Activated naive CD8-positive, alpha-beta T cell treated with anti-CD3 and anti-CD28 coated beads, Interleukin-2, amount 10 ng/mL, durations not matched to agents 7 days and 5 days (primary cell): ENCODE data around the gene AHI1. TPM values are rescaled to one million over a fixed set of nuclear protein-coding genes. Genes with fewer than 3 reads are reported as not detected.
"Not testable (repeated sequence)": the region's sequence is repeated elsewhere in the genome, so short reads cannot be mapped to it uniquely, and the experiment has no call there.

ENCODE experiments used
- ATAC-seq: fragments of 150-1000 bp; cut with Tn5 transposase; one replicate; pipeline ENCODE4 v1.10.0; 2021; ENCODE audit warnings: low read depth, moderate library complexity
- POLR2A ChIA-PET: fragments of 350-600 bp; sonication (Branson Sonifier 250); formaldehyde crosslinking; loops from one replicate; lab custom pipeline; 2021; ENCODE audit warnings: antibody characterized with exemption; lab: Charles Lee
- DNase-seq: peaks from one replicate; pipeline ENCODE4 v3.0.0; 2021
- H3K27ac Mint-ChIP-seq: one replicate; pipeline ENCODE4 v1.8.0; 2022; ENCODE audit warnings: mild to moderate bottlenecking, mixed read lengths
- H3K27me3 Mint-ChIP-seq: one replicate; pipeline ENCODE4 v1.8.0; 2022; ENCODE audit warnings: mild to moderate bottlenecking, moderate library complexity, mixed read lengths
- H3K36me3 Mint-ChIP-seq: one replicate; pipeline ENCODE4 v1.8.0; 2021; ENCODE audit warnings: mild to moderate bottlenecking, mixed read lengths
- H3K4me1 Mint-ChIP-seq: one replicate; pipeline ENCODE4 v1.8.0; 2021; ENCODE audit warnings: mixed read lengths
- H3K4me3 Mint-ChIP-seq: one replicate; pipeline ENCODE4 v1.8.0; 2022; ENCODE audit warnings: mild to moderate bottlenecking, moderate library complexity, mixed read lengths
- H3K9me3 Mint-ChIP-seq: one replicate; pipeline ENCODE4 v1.8.0; 2021; ENCODE audit warnings: mixed read lengths
- total RNA-seq, 2 experiments: library from RNA; stranded (reverse); gene quantifications; one replicate each; pipeline ENCODE4 v1.2.3, GENCODE V29; 2021

The AHI1 gene
- total RNA-seq, 2 experiments from 2014 or later, result 19.9 to 21.4 TPM

- no peak overlapping the region for H3K27ac Mint-ChIP-seq
- H3K9me3 Mint-ChIP-seq, result no peaks in the 10 kb centered on the region
- POLR2A ChIA-PET, result no interaction called here
- peaks cover 3% of the 10 kb centered on the region for H3K36me3 Mint-ChIP-seq
- no peak overlapping the region for H3K4me3 Mint-ChIP-seq
- no peak for DNase-seq
- peaks cover 5% of the 10 kb centered on the region for H3K4me1 Mint-ChIP-seq
- no peak for ATAC-seq
- H3K27me3 Mint-ChIP-seq, result no peaks in the 10 kb centered on the region
These were observed 149.7 kb downstream of the AHI1 start for GRCh38 chr6:135347887-135348286.

- Mint-ChIP-seq H3K4me3 (no peak overlapping the region), H3K27me3 (no peaks in the 10 kb centered on the region), H3K27ac (no peak overlapping the region), H3K36me3 (peaks cover 3% of the 10 kb centered on the region), H3K4me1 (peaks cover 5% of the 10 kb centered on the region), H3K9me3 (no peaks in the 10 kb centered on the region)
- ATAC-seq (no peak), DNase-seq (no peak)
- POLR2A ChIA-PET, result no interaction called here
These were observed 150.8 kb downstream of the AHI1 start for GRCh38 chr6:135346747-135347146.

- Mint-ChIP-seq H3K27me3 (no peaks in the 10 kb centered on the region), H3K9me3 (no peaks in the 10 kb centered on the region), H3K27ac (no peak overlapping the region), H3K36me3 (peaks cover 6% of the 10 kb centered on the region), H3K4me3 (no peak overlapping the region), H3K4me1 (peaks cover 5% of the 10 kb centered on the region)
- ATAC-seq (no peak), DNase-seq (no peak)
- POLR2A ChIA-PET, result no interaction called here
These were observed 153.0 kb downstream of the AHI1 start for GRCh38 chr6:135344526-135344925.

- DNase-seq, H3K36me3 Mint-ChIP-seq, ATAC-seq, H3K4me1 Mint-ChIP-seq, H3K27ac Mint-ChIP-seq, H3K9me3 Mint-ChIP-seq, H3K27me3 Mint-ChIP-seq, H3K4me3 Mint-ChIP-seq, POLR2A ChIA-PET: not testable (repeated sequence)
These were observed 157.6 kb downstream of the AHI1 start for GRCh38 chr6:135339920-135340319.

GRCh38 chr6:135334169-135334568 lies 163.4 kb downstream of the AHI1 start:
- POLR2A ChIA-PET, result no interaction called here
- no peak overlapping the region for H3K4me3 Mint-ChIP-seq
- H3K27me3 Mint-ChIP-seq, result no peaks in the 10 kb centered on the region
- no peaks in the 10 kb centered on the region for H3K36me3 Mint-ChIP-seq
- no peak overlapping the region for H3K27ac Mint-ChIP-seq
- no peak for DNase-seq
- H3K4me1 Mint-ChIP-seq, result peaks cover 4% of the 10 kb centered on the region
- no peak for ATAC-seq
- H3K9me3 Mint-ChIP-seq, result no peaks in the 10 kb centered on the region

GRCh38 chr6:135331002-135331401 lies 166.5 kb downstream of the AHI1 start:
- ATAC-seq (no peak), DNase-seq (no peak)
- Mint-ChIP-seq H3K4me3 (no peak overlapping the region), H3K9me3 (no peaks in the 10 kb centered on the region), H3K36me3 (peaks cover 6% of the 10 kb centered on the region), H3K27ac (no peak overlapping the region), H3K4me1 (peaks cover 4% of the 10 kb centered on the region), H3K27me3 (no peaks in the 10 kb centered on the region)
- POLR2A ChIA-PET, result no interaction called here

GRCh38 chr6:135329851-135330803 lies 167.4 kb downstream of the AHI1 start:
- Mint-ChIP-seq H3K36me3 (peaks cover 6% of the 10 kb centered on the region), H3K4me3 (no peak overlapping the region), H3K27ac (no peak overlapping the region), H3K9me3 (no peaks in the 10 kb centered on the region), H3K4me1 (peaks cover 9% of the 10 kb centered on the region), H3K27me3 (no peaks in the 10 kb centered on the region)
- DNase-seq (no peak), ATAC-seq (no peak)
- POLR2A ChIA-PET, result no interaction called here

GRCh38 chr6:135328136-135328535 lies 169.4 kb downstream of the AHI1 start:
- Mint-ChIP-seq H3K27me3 (no peaks in the 10 kb centered on the region), H3K36me3 (peaks cover 6% of the 10 kb centered on the region), H3K27ac (no peak overlapping the region), H3K4me3 (no peak overlapping the region), H3K4me1 (peaks cover 14% of the 10 kb centered on the region), H3K9me3 (no peaks in the 10 kb centered on the region)
- ATAC-seq (no peak), DNase-seq (no peak)
- POLR2A ChIA-PET, result no interaction called here

- peaks cover 6% of the 10 kb centered on the region for H3K36me3 Mint-ChIP-seq
- no peak overlapping the region for H3K4me3 Mint-ChIP-seq
- no peaks in the 10 kb centered on the region for H3K27me3 Mint-ChIP-seq
- POLR2A ChIA-PET, result no interaction called here
- DNase-seq (no peak), ATAC-seq (no peak)
- H3K27ac Mint-ChIP-seq, result no peak overlapping the region
- no peaks in the 10 kb centered on the region for H3K9me3 Mint-ChIP-seq
- peaks cover 25% of the 10 kb centered on the region for H3K4me1 Mint-ChIP-seq
These were observed 171.7 kb downstream of the AHI1 start for GRCh38 chr6:135325624-135326424.

GRCh38 chr6:135324531-135324930 lies 173.0 kb downstream of the AHI1 start:
- Mint-ChIP-seq H3K9me3 (no peaks in the 10 kb centered on the region), H3K4me1 (peaks cover 25% of the 10 kb centered on the region), H3K27ac (no peak overlapping the region), H3K4me3 (no peak overlapping the region), H3K36me3 (peaks cover 6% of the 10 kb centered on the region), H3K27me3 (no peaks in the 10 kb centered on the region)
- ATAC-seq, result no peak
- DNase-seq, result no peak
- POLR2A ChIA-PET, result no interaction called here

GRCh38 chr6:135323979-135324378 lies 173.6 kb downstream of the AHI1 start:
- Mint-ChIP-seq H3K27ac (no peak overlapping the region), H3K4me3 (no peak overlapping the region), H3K36me3 (peaks cover 6% of the 10 kb centered on the region), H3K4me1 (peaks cover 25% of the 10 kb centered on the region), H3K27me3 (no peaks in the 10 kb centered on the region), H3K9me3 (no peaks in the 10 kb centered on the region)
- POLR2A ChIA-PET, result no interaction called here
- DNase-seq (no peak), ATAC-seq (no peak)

GRCh38 chr6:135323202-135323668 lies 174.3 kb downstream of the AHI1 start:
- ATAC-seq, result peak; percentile 92
- Mint-ChIP-seq H3K27ac (peak overlapping the region; percentile 74), H3K4me1 (peaks cover 25% of the 10 kb centered on the region), H3K36me3 (peaks cover 5% of the 10 kb centered on the region), H3K4me3 (peak overlapping the region; percentile 66), H3K27me3 (no peaks in the 10 kb centered on the region), H3K9me3 (no peaks in the 10 kb centered on the region)
- DNase-seq, result no peak
- POLR2A ChIA-PET, result no interaction called here

- peaks cover 2% of the 10 kb centered on the region for H3K36me3 Mint-ChIP-seq
- no peaks in the 10 kb centered on the region for H3K27me3 Mint-ChIP-seq
- no peaks in the 10 kb centered on the region for H3K9me3 Mint-ChIP-seq
- H3K4me3 Mint-ChIP-seq, result peak overlapping the region; percentile 66
- POLR2A ChIA-PET, result interaction anchor here (0.5 kb wide), 1 partner anchor 106 kb away, joined by 3 read pairs; no protein-coding TSS in a partner anchor
- ATAC-seq (no peak), DNase-seq (no peak)
- H3K27ac Mint-ChIP-seq, result peak overlapping the region; percentile 74
- peaks cover 25% of the 10 kb centered on the region for H3K4me1 Mint-ChIP-seq
These were observed 174.9 kb downstream of the AHI1 start for GRCh38 chr6:135322427-135323201.
